ENCODE measurements around the gene NDUFAF3.
A peak's percentile ranks its signal among the peaks of the same experiment; 100 is the strongest.

The NDUFAF3 gene

GRCh38 chr3:49021813-49022687 lies at the start of gene NDUFAF3:
Gene NDUFAF3, plus strand, starts transcription at chr3:49022121. Its CDS starts 24 bp downstream, at chr3:49022145.
- DNase-seq (peak; percentile 96), ATAC-seq (peak; percentile 81)

- DNase-seq = no peak
- no peak for ATAC-seq
Observed at GRCh38 chr3:48974076-48974864, 47.7 kb upstream of the NDUFAF3 start.

- no peak for ATAC-seq
- DNase-seq = no peak
Observed at GRCh38 chr3:48979451-48979850, 42.5 kb upstream of the NDUFAF3 start.

GRCh38 chr3:48980295-48980694 lies 41.6 kb upstream of the NDUFAF3 start:
- DNase-seq = no peak
- ATAC-seq = no peak

GRCh38 chr3:48982016-48982415 lies 39.9 kb upstream of the NDUFAF3 start:
- DNase-seq = no peak
- ATAC-seq = no peak

GRCh38 chr3:48982686-48983085 lies 39.2 kb upstream of the NDUFAF3 start:
- DNase-seq (no peak), ATAC-seq (no peak)

GRCh38 chr3:48983096-48983495 lies 38.8 kb upstream of the NDUFAF3 start:
- ATAC-seq = no peak
- DNase-seq = no peak

GRCh38 chr3:48984663-48985062 lies 37.3 kb upstream of the NDUFAF3 start:
- DNase-seq = no peak
- no peak for ATAC-seq

- no peak for ATAC-seq
- no peak for DNase-seq
Observed at GRCh38 chr3:48985831-48986376, 36.0 kb upstream of the NDUFAF3 start.

- DNase-seq (no peak), ATAC-seq (peak; percentile 10)
Observed at GRCh38 chr3:48989126-48989795, 32.7 kb upstream of the NDUFAF3 start.

GRCh38 chr3:48989796-48990635 lies 31.9 kb upstream of the NDUFAF3 start, which contains the start of gene P4HTM:
Gene P4HTM, plus strand, starts transcription at chr3:48990241. Its CDS starts 16 bp downstream, at chr3:48990257.
- DNase-seq (peak; percentile 88), ATAC-seq (peak; percentile 88)

- ATAC-seq (no peak), DNase-seq (peak; percentile 50)
Observed at GRCh38 chr3:48990636-48991469, 31.1 kb upstream of the NDUFAF3 start.

GRCh38 chr3:48991851-48992545 lies 29.9 kb upstream of the NDUFAF3 start:
- DNase-seq (no peak), ATAC-seq (no peak)

GRCh38 chr3:48993834-48994233 lies 28.1 kb upstream of the NDUFAF3 start:
- ATAC-seq (no peak), DNase-seq (no peak)

GRCh38 chr3:48996640-48997039 lies 25.3 kb upstream of the NDUFAF3 start:
- DNase-seq = no peak
- ATAC-seq = no peak

GRCh38 chr3:48997102-48997635 lies 24.8 kb upstream of the NDUFAF3 start:
- no peak for DNase-seq
- ATAC-seq = no peak

GRCh38 chr3:48997714-48998637 lies 23.9 kb upstream of the NDUFAF3 start:
- ATAC-seq (no peak), DNase-seq (no peak)
